Stimulated activated naive B cell treated with anti-CD40 and anti-IgM and Interleukin-4, amounts not matched to agents 10 μg/mL and 1 μg/mL and 100 μg/mL, for 72 hours (primary cell): ENCODE results near the gene KMT2C.

Experiments
- ATAC-seq, 2 donors: fragments of 150-1000 bp; cut with Tn5 transposase; replicated peaks; 2 replicates each; pipeline ENCODE4 v1.10.0; 2021; ENCODE audit warnings: moderate library complexity in 1 of 2
- DNase-seq: peaks from one replicate; pipeline ENCODE4 v3.0.0; 2021
- H3K27ac Mint-ChIP-seq: one replicate; pipeline ENCODE4 v1.8.0; 2022; ENCODE audit warnings: mild to moderate bottlenecking, mixed read lengths
- H3K27me3 Mint-ChIP-seq, 2 donors: one replicate each; pipeline ENCODE4 v1.8.0; 2022; ENCODE audit warnings: mixed read lengths in 2 of 2
- H3K36me3 Mint-ChIP-seq, 2 donors: one replicate each; pipeline ENCODE4 v1.8.0; 2022; ENCODE audit warnings: mixed read lengths in 2 of 2, mild to moderate bottlenecking in 1 of 2
- H3K4me1 Mint-ChIP-seq, 2 donors: one replicate each; pipeline ENCODE4 v1.8.0; 2022; ENCODE audit warnings: mixed read lengths in 2 of 2, mild to moderate bottlenecking in 1 of 2
- H3K4me3 Mint-ChIP-seq, 2 donors: one replicate each; pipeline ENCODE4 v1.8.0; 2022; ENCODE audit warnings: mild to moderate bottlenecking in 2 of 2, mixed read lengths in 2 of 2, moderate library complexity in 1 of 2
- H3K9me3 Mint-ChIP-seq, 2 donors: one replicate each; pipeline ENCODE4 v1.8.0; 2022; ENCODE audit warnings: mixed read lengths in 2 of 2, mild to moderate bottlenecking in 1 of 2

Gene KMT2C

DNA sequence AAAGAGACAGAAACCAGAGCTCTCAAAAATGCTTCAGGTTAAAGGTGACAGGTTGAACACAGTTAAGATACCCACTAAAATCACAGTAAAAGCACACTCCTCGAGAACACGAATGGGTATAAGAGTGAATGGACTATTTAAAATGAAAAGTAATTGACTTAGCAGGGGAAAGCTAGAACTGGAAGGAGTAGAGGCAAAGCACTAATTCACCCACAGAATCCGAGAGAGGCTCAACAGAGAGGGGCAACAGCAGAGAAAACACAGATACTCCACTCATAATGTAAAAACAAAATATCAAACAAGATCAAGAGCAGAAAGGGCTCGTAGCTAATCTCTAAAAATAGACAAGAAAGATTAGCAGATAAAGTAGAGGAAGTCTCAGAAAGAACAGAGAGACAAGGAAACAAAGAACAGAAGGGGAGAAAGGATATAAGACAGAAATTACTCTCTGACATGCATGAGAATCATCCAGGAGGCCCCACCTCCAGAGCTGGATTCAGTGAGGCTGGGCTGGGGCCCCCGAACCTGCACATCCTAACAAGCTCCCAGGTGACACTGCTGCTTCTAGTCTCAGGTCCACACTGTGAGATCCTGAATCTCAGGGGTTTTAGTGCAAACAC is 292.7 kb downstream of the KMT2C start:
- peaks cover 34 to 59% of the 10 kb centered on the region in 2 donors for H3K36me3 Mint-ChIP-seq
- no peaks in the 10 kb centered on the region for H3K27me3 Mint-ChIP-seq
- DNase-seq = no peak
- no peak for ATAC-seq
- no peaks in the 10 kb centered on the region for H3K4me1 Mint-ChIP-seq
- peak overlapping the region; percentile 27 for H3K27ac Mint-ChIP-seq
- no peak overlapping the region for H3K4me3 Mint-ChIP-seq
- H3K9me3 Mint-ChIP-seq = no peaks in the 10 kb centered on the region

GRCh38 chr7:152140560-152140959 is 295.2 kb downstream of the KMT2C start:
- ATAC-seq (no peak), DNase-seq (no peak)
- peak overlapping the region; percentile 17 for H3K27ac Mint-ChIP-seq
- no peak overlapping the region for H3K4me3 Mint-ChIP-seq
- H3K27me3 Mint-ChIP-seq = no peaks in the 10 kb centered on the region
- H3K4me1 Mint-ChIP-seq = no peaks in the 10 kb centered on the region
- peaks cover 41 to 67% of the 10 kb centered on the region in 2 donors for H3K36me3 Mint-ChIP-seq
- no peaks in the 10 kb centered on the region for H3K9me3 Mint-ChIP-seq

GRCh38 chr7:152140067-152140466 is 295.7 kb downstream of the KMT2C start:
- Mint-ChIP-seq H3K27ac (no peak overlapping the region), H3K9me3 (no peaks in the 10 kb centered on the region), H3K4me3 (no peak overlapping the region), H3K27me3 (no peaks in the 10 kb centered on the region), H3K36me3 (peaks cover 41 to 64% of the 10 kb centered on the region in 2 donors), H3K4me1 (no peaks in the 10 kb centered on the region)
- no peak for DNase-seq
- no peak for ATAC-seq

DNA sequence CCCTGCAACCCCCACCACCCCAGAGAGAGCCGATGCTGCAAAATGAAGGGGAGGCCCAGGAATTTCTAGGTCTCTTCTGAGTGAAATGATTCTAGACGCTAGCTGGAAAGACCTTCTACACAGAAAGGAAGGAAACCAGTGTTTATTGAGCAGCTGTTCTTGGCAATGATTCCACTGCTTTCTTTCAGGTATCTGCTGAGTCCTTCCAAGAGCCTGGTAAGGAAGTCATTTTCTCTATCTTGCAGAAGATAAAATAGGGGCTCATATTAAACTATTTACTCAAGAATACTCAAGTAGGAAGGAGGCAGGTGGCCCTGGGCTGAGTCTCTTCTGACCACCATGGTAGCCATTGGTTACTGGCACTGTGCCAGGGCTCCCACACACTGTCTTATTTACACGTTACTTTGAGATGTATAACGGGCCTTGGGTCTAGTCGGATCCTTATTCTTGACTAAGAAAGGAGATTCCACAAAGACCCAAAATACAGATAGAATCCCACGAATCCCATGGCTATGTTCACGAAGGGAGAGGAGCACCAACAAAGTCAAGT is 298.3 kb downstream of the KMT2C start:
- Mint-ChIP-seq H3K27me3 (no peaks in the 10 kb centered on the region), H3K36me3 (peaks cover 42 to 55% of the 10 kb centered on the region in 2 donors), H3K4me3 (no peak overlapping the region), H3K9me3 (no peaks in the 10 kb centered on the region), H3K4me1 (no peaks in the 10 kb centered on the region), H3K27ac (no peak overlapping the region)
- DNase-seq (no peak), ATAC-seq (no peak)

DNA sequence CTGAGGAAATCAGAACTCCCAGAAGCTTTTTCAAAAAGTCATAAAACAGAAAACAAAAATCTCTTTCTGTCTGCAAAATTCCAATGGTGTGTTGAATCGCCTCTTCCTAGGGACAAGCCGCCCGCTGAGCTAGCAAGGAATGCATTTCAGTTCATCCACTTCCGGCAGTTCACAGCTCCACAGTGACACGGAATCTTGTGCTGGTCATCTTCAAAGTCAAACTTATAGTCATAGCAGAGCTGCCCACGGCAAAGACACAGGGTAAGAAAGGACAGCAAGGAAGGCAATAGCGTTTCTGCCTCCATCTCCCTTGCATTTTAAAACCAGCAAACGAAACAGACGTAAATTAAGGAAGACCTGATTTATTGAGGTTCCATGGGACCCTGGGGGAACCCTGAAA is 299.1 kb downstream of the KMT2C start:
- DNase-seq (no peak), ATAC-seq (no peak)
- H3K36me3 Mint-ChIP-seq = peaks cover 42 to 58% of the 10 kb centered on the region in 2 donors
- H3K4me3 Mint-ChIP-seq = no peak overlapping the region
- no peaks in the 10 kb centered on the region for H3K9me3 Mint-ChIP-seq
- no peaks in the 10 kb centered on the region for H3K27me3 Mint-ChIP-seq
- no peak overlapping the region for H3K27ac Mint-ChIP-seq
- no peaks in the 10 kb centered on the region for H3K4me1 Mint-ChIP-seq

- no peaks in the 10 kb centered on the region for H3K4me1 Mint-ChIP-seq
- H3K27me3 Mint-ChIP-seq = no peaks in the 10 kb centered on the region
- DNase-seq (no peak), ATAC-seq (no peak)
- H3K4me3 Mint-ChIP-seq = no peak overlapping the region
- peaks cover 32 to 59% of the 10 kb centered on the region in 2 donors for H3K36me3 Mint-ChIP-seq
- H3K27ac Mint-ChIP-seq = peak overlapping the region; percentile 82
- H3K9me3 Mint-ChIP-seq = peaks cover 0 to 1% of the 10 kb centered on the region in 2 donors
Measured at GRCh38 chr7:152133804-152134203, 302.0 kb downstream of the KMT2C start.

- ATAC-seq (no peak), DNase-seq (no peak)
- no peaks in the 10 kb centered on the region for H3K27me3 Mint-ChIP-seq
- no peak overlapping the region for H3K4me3 Mint-ChIP-seq
- peaks cover 0 to 2% of the 10 kb centered on the region in 2 donors for H3K9me3 Mint-ChIP-seq
- H3K27ac Mint-ChIP-seq = no peak overlapping the region
- H3K4me1 Mint-ChIP-seq = no peaks in the 10 kb centered on the region
- peaks cover 39 to 60% of the 10 kb centered on the region in 2 donors for H3K36me3 Mint-ChIP-seq
Measured at GRCh38 chr7:152132812-152133211, 303.0 kb downstream of the KMT2C start.

DNA sequence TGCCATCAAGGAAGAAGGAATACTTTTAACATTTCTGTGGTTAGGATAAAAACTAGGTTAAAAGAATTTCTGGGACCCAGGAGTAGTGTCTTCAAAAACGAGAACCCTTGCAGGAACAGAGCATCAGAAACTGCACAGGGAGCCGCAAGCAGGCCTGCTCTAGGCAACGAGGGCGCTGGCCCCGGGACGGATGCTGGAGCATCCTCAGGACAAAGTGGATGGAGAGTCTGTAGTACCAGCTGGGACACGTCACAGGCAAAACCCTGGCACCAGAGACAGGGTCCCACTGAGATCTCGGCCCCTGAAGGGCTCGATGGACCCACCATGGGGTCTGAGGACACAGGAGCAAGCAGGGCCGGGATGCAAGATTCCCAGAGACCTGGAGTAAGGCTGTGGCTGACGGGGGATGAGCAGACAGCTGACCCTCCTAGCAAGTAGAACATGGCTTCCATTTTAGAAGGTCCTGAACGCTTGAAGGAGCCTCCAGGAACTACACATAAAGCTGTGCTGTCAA is 303.8 kb downstream of the KMT2C start:
- no peak for DNase-seq
- peaks cover 46 to 63% of the 10 kb centered on the region in 2 donors for H3K36me3 Mint-ChIP-seq
- peaks cover 4% of the 10 kb centered on the region in 2 donors for H3K9me3 Mint-ChIP-seq
- peaks cover 0 to 3% of the 10 kb centered on the region in 2 donors for H3K4me1 Mint-ChIP-seq
- no peak overlapping the region for H3K4me3 Mint-ChIP-seq
- no peaks in the 10 kb centered on the region for H3K27me3 Mint-ChIP-seq
- ATAC-seq = no peak
- H3K27ac Mint-ChIP-seq = no peak overlapping the region

DNA sequence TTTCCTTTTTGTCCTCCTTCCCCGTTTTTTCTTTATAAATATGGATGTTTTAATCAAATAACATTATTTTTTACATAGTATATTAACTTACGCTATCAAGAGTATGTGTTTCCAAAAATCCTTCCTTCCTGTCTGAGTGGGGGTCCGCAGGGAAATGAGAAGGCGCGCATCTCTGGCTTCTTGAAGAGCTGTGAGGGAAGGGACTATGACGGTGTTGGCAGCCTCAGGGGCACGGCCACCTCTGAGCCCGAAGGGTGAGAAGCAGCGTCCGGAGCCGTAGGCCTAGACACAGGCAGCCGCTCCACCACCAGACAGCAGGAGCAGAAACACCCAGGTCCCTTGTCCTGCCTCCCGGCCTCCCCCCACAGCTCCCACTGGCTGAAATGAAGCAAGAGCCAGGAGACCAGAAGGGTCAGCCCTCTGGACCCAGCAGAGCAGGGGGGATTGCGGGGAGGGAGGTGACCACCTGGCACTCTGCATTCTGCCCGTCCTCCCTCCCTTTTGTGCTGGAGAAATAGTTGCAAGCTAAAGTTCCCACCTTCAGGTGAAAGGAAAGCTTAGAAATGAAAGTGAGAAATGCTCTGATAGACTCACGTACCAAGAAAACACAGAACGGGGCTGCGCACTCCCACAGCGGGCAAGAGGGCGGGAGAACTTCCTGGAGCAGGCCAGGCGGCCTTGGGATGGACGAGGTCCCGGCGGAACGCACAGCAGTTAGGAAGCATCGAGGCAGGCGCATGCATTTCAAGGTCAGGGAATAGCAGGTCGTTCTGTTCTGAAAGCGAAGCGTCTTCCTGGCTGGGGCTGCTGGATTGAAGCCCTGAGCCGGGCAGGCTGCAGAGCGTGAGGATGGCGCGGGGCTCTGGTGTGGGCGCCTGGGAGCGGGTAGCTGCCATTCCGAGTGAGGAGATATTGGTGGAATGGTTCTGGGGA is 304.9 kb downstream of the KMT2C start:
- H3K27me3 Mint-ChIP-seq = no peaks in the 10 kb centered on the region
- H3K4me3 Mint-ChIP-seq = no peak overlapping the region
- no peak for DNase-seq
- H3K36me3 Mint-ChIP-seq = peaks cover 42 to 61% of the 10 kb centered on the region in 2 donors
- H3K27ac Mint-ChIP-seq = peak overlapping the region; percentile 57
- ATAC-seq = no peak
- peaks cover 0 to 3% of the 10 kb centered on the region in 2 donors for H3K4me1 Mint-ChIP-seq
- H3K9me3 Mint-ChIP-seq = peaks cover 4% of the 10 kb centered on the region in 2 donors

DNA sequence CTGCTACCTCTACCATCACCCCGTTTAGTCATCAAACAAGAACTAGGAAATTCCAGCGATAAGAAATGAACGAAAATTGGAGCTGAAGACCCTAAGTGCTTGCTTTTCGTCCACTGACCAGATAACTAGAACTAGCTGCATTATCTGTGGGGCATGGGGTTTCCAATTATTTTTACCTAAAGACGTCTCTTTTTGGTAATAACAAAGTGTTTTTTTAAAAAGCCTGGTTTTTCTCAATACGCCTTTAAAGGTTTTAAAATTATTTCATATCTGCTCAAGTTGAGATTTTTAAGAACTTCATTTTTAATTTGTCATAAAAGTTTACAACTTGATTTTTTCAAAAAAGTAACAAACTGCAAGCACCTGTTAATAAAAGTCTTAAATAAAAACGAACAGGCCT is 306.1 kb downstream of the KMT2C start:
- Mint-ChIP-seq H3K4me1 (peaks cover 0 to 3% of the 10 kb centered on the region in 2 donors), H3K36me3 (peaks cover 49 to 72% of the 10 kb centered on the region in 2 donors), H3K27me3 (no peaks in the 10 kb centered on the region), H3K9me3 (peaks cover 4 to 7% of the 10 kb centered on the region in 2 donors), H3K27ac (no peak overlapping the region), H3K4me3 (no peak overlapping the region)
- DNase-seq (no peak), ATAC-seq (no peak)

DNA sequence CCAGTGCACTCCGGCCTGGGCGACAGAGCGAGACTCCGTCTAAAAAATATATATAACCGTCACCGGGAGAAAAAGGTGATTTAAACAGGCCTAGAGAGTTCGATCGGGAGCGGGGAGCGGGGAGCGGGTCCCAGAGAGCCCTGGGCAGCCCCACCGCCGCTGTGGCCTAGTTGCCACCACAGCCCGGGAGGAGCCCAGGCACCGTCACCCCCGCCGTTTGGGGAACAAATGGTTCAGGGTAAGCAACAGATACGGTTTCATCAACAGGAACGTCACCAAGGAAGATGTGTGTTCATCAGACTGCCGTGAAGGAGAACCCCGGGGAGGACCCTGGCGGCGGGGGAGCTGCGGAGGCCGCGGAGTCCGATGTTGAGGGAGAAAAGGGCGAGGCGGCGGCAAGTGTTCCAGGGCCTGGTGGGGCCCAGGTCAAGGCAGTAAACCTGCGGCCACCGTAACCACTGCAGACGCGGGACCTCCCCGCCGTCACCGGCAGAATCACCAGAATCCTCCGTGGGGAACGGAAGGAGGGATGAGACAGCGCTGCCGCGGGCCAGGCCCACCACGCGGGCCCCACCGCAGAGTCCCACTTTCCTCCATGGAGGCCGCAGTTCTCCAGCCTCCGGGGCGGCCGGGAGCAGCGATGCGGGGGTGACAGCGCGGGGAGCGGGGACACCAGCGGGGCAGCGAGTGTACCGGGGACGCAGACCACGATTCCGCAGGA is 306.9 kb downstream of the KMT2C start:
- DNase-seq = no peak
- no peak for ATAC-seq
- Mint-ChIP-seq H3K27ac (no peak overlapping the region), H3K27me3 (no peaks in the 10 kb centered on the region), H3K4me1 (peaks cover 0 to 3% of the 10 kb centered on the region in 2 donors), H3K36me3 (peaks cover 53 to 76% of the 10 kb centered on the region in 2 donors), H3K4me3 (no peak overlapping the region), H3K9me3 (peaks cover 4 to 11% of the 10 kb centered on the region in 2 donors)

GRCh38 chr7:152128252-152128651 is 307.6 kb downstream of the KMT2C start:
- H3K27me3 Mint-ChIP-seq = no peaks in the 10 kb centered on the region
- H3K9me3 Mint-ChIP-seq = peaks cover 4 to 11% of the 10 kb centered on the region in 2 donors
- H3K4me1 Mint-ChIP-seq = peaks cover 0 to 3% of the 10 kb centered on the region in 2 donors
- ATAC-seq (no peak), DNase-seq (no peak)
- H3K4me3 Mint-ChIP-seq = no peak overlapping the region
- peaks cover 54 to 76% of the 10 kb centered on the region in 2 donors for H3K36me3 Mint-ChIP-seq
- peak overlapping the region; percentile 65 for H3K27ac Mint-ChIP-seq

DNA sequence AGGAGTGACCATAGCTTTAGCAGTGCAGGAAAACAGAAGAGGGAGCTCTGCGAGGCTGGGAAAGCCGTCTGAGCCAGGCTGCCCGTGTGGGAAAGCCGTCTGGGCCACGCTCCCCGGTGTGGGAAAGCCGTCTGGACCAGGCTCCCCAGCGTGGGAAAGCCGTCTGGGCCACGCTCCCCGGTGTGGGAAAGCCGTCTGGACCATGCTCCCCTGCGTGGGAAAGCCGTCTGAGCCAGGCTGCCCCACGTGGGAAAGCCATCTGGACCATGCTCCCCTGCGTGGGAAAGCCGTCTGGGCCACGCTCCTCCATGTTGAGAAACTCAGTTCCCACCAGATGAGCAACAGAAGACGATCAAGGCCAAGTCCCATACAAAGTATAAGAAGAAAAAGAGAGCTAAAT is 308.6 kb downstream of the KMT2C start:
- H3K9me3 Mint-ChIP-seq = peaks cover 4 to 11% of the 10 kb centered on the region in 2 donors
- H3K27ac Mint-ChIP-seq = peak overlapping the region; percentile 33
- ATAC-seq = no peak
- H3K36me3 Mint-ChIP-seq = peaks cover 61 to 84% of the 10 kb centered on the region in 2 donors
- no peak for DNase-seq
- peaks cover 0 to 3% of the 10 kb centered on the region in 2 donors for H3K4me1 Mint-ChIP-seq
- H3K27me3 Mint-ChIP-seq = no peaks in the 10 kb centered on the region
- H3K4me3 Mint-ChIP-seq = no peak overlapping the region

- DNase-seq (no peak), ATAC-seq (no peak)
- peaks cover 0 to 3% of the 10 kb centered on the region in 2 donors for H3K4me1 Mint-ChIP-seq
- peak overlapping the region; percentile 33 for H3K27ac Mint-ChIP-seq
- no peak overlapping the region for H3K4me3 Mint-ChIP-seq
- no peaks in the 10 kb centered on the region for H3K27me3 Mint-ChIP-seq
- H3K9me3 Mint-ChIP-seq = peaks cover 4 to 11% of the 10 kb centered on the region in 2 donors
- H3K36me3 Mint-ChIP-seq = peaks cover 63 to 81% of the 10 kb centered on the region in 2 donors
Measured at GRCh38 chr7:152126741-152127140, 309.1 kb downstream of the KMT2C start.
